Measurements from ENCODE around the gene RNF10. TPM values are rescaled to one million over a fixed set of nuclear protein-coding genes. Genes with fewer than 3 reads are reported as not detected.

Gene RNF10
- total RNA-seq, 2 experiments from 2014 or later: 441 to 446 TPM

DNA sequence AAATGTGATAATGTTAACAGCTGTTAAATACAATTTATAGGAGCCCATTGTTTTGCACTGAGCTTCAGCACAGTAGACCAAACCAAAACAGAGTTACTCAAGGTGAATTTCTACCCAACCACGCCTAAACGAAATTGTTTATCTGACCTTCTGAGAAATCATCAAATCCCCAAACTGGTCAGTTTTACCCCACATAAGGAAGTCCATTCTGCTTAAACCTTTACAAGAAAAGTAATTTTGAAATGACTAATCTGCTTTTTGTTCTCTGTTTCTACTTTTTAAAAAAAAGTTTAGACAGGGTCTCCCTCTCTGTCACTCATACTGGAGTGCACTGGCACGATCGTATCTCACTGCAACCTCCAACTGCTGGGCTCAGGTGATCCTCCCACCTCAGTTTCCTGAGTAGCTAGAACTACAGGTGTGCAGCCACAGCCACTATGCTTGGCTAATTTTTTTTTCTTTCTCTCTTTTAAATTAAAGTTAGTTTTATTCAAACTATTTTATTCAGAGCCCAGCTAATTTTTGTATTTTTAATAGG is 1.4 kb upstream of the RNF10 start:
- no peak for TF ChIP-seq CTCF (IDR thresholded peaks at IDR 0.05)
- intact Hi-C loops (cut with DNase I, micrococcal nuclease): loop anchor here in 1 of 2 experiments (5.0 kb wide), 1 partner anchor 95 kb away; the partner anchor contains the start of gene COX6A1
- peaks cover 48% of the 10 kb centered on the region for H3K4me1 ChIP-seq (ENCODE audit: insufficient read depth, low read length)

DNA sequence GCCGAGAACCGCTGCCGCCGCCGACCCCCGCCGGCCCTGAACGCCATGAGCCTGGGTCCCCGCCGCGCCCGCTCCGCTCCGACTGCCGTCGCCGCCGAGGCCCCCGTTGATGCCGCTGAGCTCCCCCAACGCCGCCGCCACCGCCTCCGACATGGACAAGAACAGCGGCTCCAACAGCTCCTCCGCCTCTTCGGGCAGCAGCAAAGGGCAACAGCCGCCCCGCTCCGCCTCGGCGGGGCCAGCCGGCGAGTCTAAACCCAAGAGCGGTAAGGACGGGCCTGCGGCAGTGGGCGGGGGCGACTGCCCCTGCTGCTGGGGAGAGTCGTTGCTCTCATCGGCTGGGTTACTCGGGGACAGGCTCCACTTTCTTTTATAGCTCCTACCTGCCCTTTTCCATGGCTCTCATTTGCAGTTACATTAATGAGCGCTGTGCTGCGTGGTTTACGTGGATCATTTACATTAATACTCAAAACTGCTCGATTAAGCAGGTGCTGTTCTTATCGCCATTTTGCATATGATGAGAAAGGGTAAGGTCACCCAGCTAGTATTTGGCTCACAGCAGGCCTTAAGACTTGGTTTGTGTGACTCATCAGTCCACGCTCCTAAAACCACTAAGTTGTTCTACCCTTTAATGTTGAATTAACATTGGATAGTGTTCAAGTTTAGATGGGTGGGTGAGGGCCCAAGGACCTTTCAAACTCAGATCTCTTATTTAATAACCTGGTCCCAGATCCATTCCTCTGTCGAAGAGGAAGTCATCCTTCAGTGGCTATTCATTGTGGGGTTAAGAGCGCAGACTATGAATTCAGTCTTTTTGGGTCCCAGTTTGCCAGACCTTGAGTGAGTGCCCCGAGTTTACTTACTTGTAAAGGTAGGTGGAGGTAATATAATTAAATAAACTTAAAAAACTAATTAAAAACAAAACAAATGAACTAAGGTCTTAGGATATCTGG is 823 bp downstream of the RNF10 start:
- no peaks in the 10 kb centered on the region for H3K9me3 Mint-ChIP-seq

More for the DNA sequence above, 1.4 kb upstream of the RNF10 start:
- Mint-ChIP-seq H3K4me1 (ENCODE audit: low read depth) (peaks cover 57% of the 10 kb centered on the region), H3K36me3 (ENCODE audit: low read depth) (peaks cover 45% of the 10 kb centered on the region), H3K4me3 (peak overlapping the region; percentile 63), H3K27me3 (no peaks in the 10 kb centered on the region), H3K27ac (peak overlapping the region; percentile 59), H3K9me3 (no peaks in the 10 kb centered on the region)
- ATAC-seq (ENCODE audit: poor library complexity): no peak
- Histone ChIP-seq H3K27ac (ENCODE audit: low read depth in 1 of 2, low read length in 2 of 2) (no peak overlapping the region), H3K27me3 (ENCODE audit: control insufficient read depth in 1 of 2, insufficient read depth in 2 of 2, low read length in 2 of 2) (no peaks in the 10 kb centered on the region), H3K9me3 (ENCODE audit: control insufficient read depth in 1 of 2, insufficient read depth in 1 of 2, low read length in 2 of 2) (no peaks in the 10 kb centered on the region), H3K36me3 (ENCODE audit: insufficient read depth, low read length) (peaks cover 4% of the 10 kb centered on the region), H3K4me3 (ENCODE audit: low read length) (no peak overlapping the region)
- POLR2A ChIA-PET: no interaction called here
- DNase-seq: peak in 1 of 14 experiments; percentile 21
- CTCF ChIA-PET: no interaction called here

More for the DNA sequence above, 823 bp downstream of the RNF10 start:
- Histone ChIP-seq H3K9me3 (ENCODE audit: control insufficient read depth in 1 of 2, insufficient read depth in 1 of 2, low read length in 2 of 2) (no peaks in the 10 kb centered on the region), H3K27me3 (ENCODE audit: control insufficient read depth in 1 of 2, insufficient read depth in 2 of 2, low read length in 2 of 2) (no peaks in the 10 kb centered on the region), H3K36me3 (ENCODE audit: insufficient read depth, low read length) (peaks cover 12% of the 10 kb centered on the region), H3K4me1 (ENCODE audit: insufficient read depth, low read length) (peaks cover 52% of the 10 kb centered on the region), H3K27ac (ENCODE audit: low read depth in 1 of 2, low read length in 2 of 2) (peak overlapping the region; percentile 66 to 89), H3K4me3 (ENCODE audit: low read length) (peak overlapping the region; percentile 92)
- intact Hi-C loops (cut with DNase I, micrococcal nuclease): loop anchor here (1.0 to 5.0 kb wide), 5 partner anchors 38 to 152 kb away; partner anchors contain the start of genes POP5 (in 2 of the 2), COX6A1 (in 1 of the 2), DYNLL1 (in 1 of the 2) and MLEC (in 1 of the 2)
- Mint-ChIP-seq H3K27me3 (no peaks in the 10 kb centered on the region), H3K36me3 (ENCODE audit: low read depth) (peaks cover 56% of the 10 kb centered on the region), H3K4me3 (peak overlapping the region; percentile 91), H3K27ac (peak overlapping the region; percentile 91), H3K4me1 (ENCODE audit: low read depth) (peaks cover 59% of the 10 kb centered on the region)
- DNase-seq (peak; percentile 2 to 78 (median 41)), ATAC-seq (ENCODE audit: poor library complexity) (peak; percentile 65)
- ChIA-PET POLR2A (interaction anchor here (0.7 to 2.9 kb wide), 11 partner anchors 14 to 521 kb away, joined by 3 to 13 read pairs (median 4); partner anchors contain the start of genes COX6A1, DYNLL1, POP5 and RNU4-1), CTCF (interaction anchor here (1.1 to 1.7 kb wide), 2 partner anchors 65 to 78 kb away, joined by 4 read pairs; partner anchors contain the start of gene SRSF9)
- TF ChIP-seq CTCF (IDR thresholded peaks at IDR 0.05): no peak

Data from CD4-positive, alpha-beta T cell (primary cell).